HepG2 (cell line): Measurements from ENCODE around the gene VCAM1. TPM values are rescaled to one million over a fixed set of nuclear protein-coding genes. Genes with fewer than 3 reads are reported as not detected.

Experiments used
- ATAC-seq: fragments of 200-7000 bp; cut with Tn5 transposase; 3 replicates; pipeline ENCODE4 v1.9.1; 2020; ENCODE audit warnings: mild to moderate bottlenecking, moderate library complexity
- BruUV-seq: library from RNA; stranded (reverse); fragments of 400-500 nt; replicated peaks from 2 replicates; lab custom pipeline; 2021; lab: Mats Ljungman, UMichigan
- CTCF ChIA-PET: fragments of 300-600 bp; formaldehyde crosslinking; extraction: SDS; loops from one replicate; lab custom pipeline; 2021; ENCODE audit warnings: low total read pairs, inconsistent platforms, low intra/inter-chr PET ratio; lab: Yijun Ruan, JAX
- POLR2A ChIA-PET: fragments of 350-600 bp; sonication (Branson Sonifier 250); formaldehyde crosslinking; loops from one replicate; lab custom pipeline; 2020; ENCODE audit warnings: antibody characterized with exemption, inconsistent platforms; lab: Yijun Ruan, JAX
- DNase-seq: peaks from one replicate; pipeline ENCODE4 v3.0.0-alpha.2; 2015; ENCODE audit warnings: low spot score
- FAIRE-seq: peaks from 3 replicates; lab custom pipeline; 2011; peaks lifted over from hg19 to GRCh38; lab: Jason Lieb, UNC
- H2AFZ ChIP-seq: one replicate; pipeline ENCODE4 v1.6.1; 2011; ENCODE audit warnings: low read length, inconsistent platforms
- H3K27ac ChIP-seq: fragments of 300-600 bp; 3 replicates; pipeline ENCODE4 v1.8.0; 2011; ENCODE audit warnings: mixed run types, mild to moderate bottlenecking, mixed read lengths, low read length, inconsistent platforms; ENCODE audit not compliant: insufficient read depth; ENCODE audit errors: extremely low read length
- H3K27me3 ChIP-seq, 2 experiments: fragments of 200-600 bp in 1 of 2; 2 replicates in 1 of 2; 3 replicates in 1 of 2; pipeline versions ENCODE4 v1.6.0 to v1.8.0; 2011; ENCODE audit warnings: low read length in 2 of 2, mild to moderate bottlenecking in 2 of 2, moderate library complexity in 2 of 2, inconsistent platforms in 1 of 2; ENCODE audit not compliant: insufficient read depth in 2 of 2, control insufficient read depth in 1 of 2
- H3K36me3 ChIP-seq, 2 experiments: fragments of 200-600 bp in 1 of 2; replicated peaks in 1 of 2; 2 replicates in 1 of 2; 3 replicates in 1 of 2; pipeline versions ENCODE4 v1.5.1 to v1.8.0; 2011; ENCODE audit warnings: low read length in 2 of 2, inconsistent platforms in 1 of 2; ENCODE audit not compliant: insufficient read depth in 2 of 2, control insufficient read depth in 1 of 2
- H3K4me1 ChIP-seq: 2 replicates; pipeline ENCODE4 v1.5.1; 2012; ENCODE audit warnings: low read length, inconsistent platforms; ENCODE audit not compliant: insufficient read depth
- H3K4me2 ChIP-seq: 2 replicates; pipeline ENCODE4 v1.6.0; 2011; ENCODE audit warnings: low read depth, low read length, inconsistent platforms
- H3K4me3 ChIP-seq, 3 experiments: fragments of 200-600 bp in 1 of 3; sonication (generic), shearing (Covaris generic) in 1 of 3; replicated peaks in 1 of 3; 2 replicates each; pipeline ENCODE4 v1.5.1; 2011 to 2016; ENCODE audit warnings: low read length in 3 of 3, inconsistent platforms in 2 of 3, low read depth in 2 of 3, mild to moderate bottlenecking in 2 of 3, control low read depth in 1 of 3, mixed read lengths in 1 of 3; ENCODE audit not compliant: insufficient read depth in 1 of 3
- H3K79me2 ChIP-seq: one replicate; pipeline ENCODE4 v1.6.1; 2011; ENCODE audit warnings: low read length, inconsistent platforms; ENCODE audit not compliant: insufficient read depth
- H3K9ac ChIP-seq: 2 replicates; pipeline ENCODE4 v1.6.0; 2011; ENCODE audit warnings: mild to moderate bottlenecking, low read depth, low read length, inconsistent platforms; ENCODE audit not compliant: insufficient read depth
- H3K9me3 ChIP-seq: 2 replicates; pipeline ENCODE4 v1.5.1; 2012; ENCODE audit warnings: mild to moderate bottlenecking, low read length
- H4K20me1 ChIP-seq: 2 replicates; pipeline ENCODE4 v1.6.0; 2011; ENCODE audit warnings: inconsistent platforms, mild to moderate bottlenecking, low read length, moderate library complexity; ENCODE audit not compliant: insufficient read depth
- GTF3A ChIP-seq: sonication (generic); formaldehyde crosslinking; conservative IDR thresholded peaks from 2 replicates; pipeline ENCODE4 v1.4.0; 2020; ENCODE audit warnings: mild to moderate bottlenecking, missing genetic modification reagents
- KDM4B ChIP-seq: sonication (generic); formaldehyde crosslinking; IDR thresholded peaks from 2 replicates; pipeline ENCODE4 v1.4.0; 2020; ENCODE audit warnings: missing genetic modification reagents
- PHF8 ChIP-seq: sonication (generic); formaldehyde crosslinking; IDR thresholded peaks from 2 replicates; pipeline ENCODE4 v1.5.0; 2020; ENCODE audit warnings: missing genetic modification reagents
- PRMT3 ChIP-seq: sonication (generic); formaldehyde crosslinking; IDR thresholded peaks from 2 replicates; pipeline ENCODE4 v1.8.1; 2022; ENCODE audit warnings: low read depth, mild to moderate bottlenecking, moderate library complexity, missing genetic modification reagents, borderline replicate concordance
- SRF ChIP-seq: IDR thresholded peaks from 2 replicates; pipeline ENCODE4 v1.6.1; 2011; ENCODE audit warnings: mild to moderate bottlenecking, low read depth, low read length, moderate library complexity
- ZBTB33 ChIP-seq: sonication (generic); formaldehyde crosslinking; IDR thresholded peaks from 2 replicates; pipeline ENCODE4 v1.4.0; 2020; ENCODE audit warnings: missing genetic modification reagents
- ZBTB44 ChIP-seq: sonication (generic); formaldehyde crosslinking; IDR thresholded peaks from 2 replicates; pipeline ENCODE4 v1.4.0; 2020; ENCODE audit warnings: missing genetic modification reagents
- ZFP90 ChIP-seq: sonication (generic); formaldehyde crosslinking; IDR thresholded peaks from 2 replicates; pipeline ENCODE4 v1.8.0; 2022; ENCODE audit warnings: missing genetic modification reagents, mild to moderate bottlenecking, inconsistent platforms, borderline replicate concordance
- ZNF224 ChIP-seq: sonication (generic); formaldehyde crosslinking; IDR thresholded peaks from 2 replicates; pipeline ENCODE4 v1.5.0; 2020; ENCODE audit warnings: mild to moderate bottlenecking, missing genetic modification reagents
- WGBS: methylation state at CpG from one replicate; pipeline ENCODE4 v1.1.6; 2017; ENCODE audit warnings: low lambda C conversion rate; 5-methylcytosine and 5-hydroxymethylcytosine counted together
- in situ Hi-C: cut with HindIII; loops from 2 replicates; pipeline ENCODE4 v1.10.0; 2017; ENCODE audit warnings: low pct_unique_long_range_greater_than_20kb; ENCODE audit not compliant: extremely low pct_ligation_motif_present
- intact Hi-C: fragments of 100-400 bp; cut with micrococcal nuclease; formaldehyde crosslinking; loops from one replicate; pipeline ENCODE4 v1.10.0; 2022; ENCODE audit not compliant: unreplicated experiment
- polyA plus RNA-seq, 8 experiments: library from polyadenylated mRNA; depleted of rRNA in 3 of 8; stranded (reverse) in 7 of 8; unstranded in 1 of 8; fragments of >200 nt; fragmentation: Illumina TruSeq in 4 of 8; extraction: Trizol in 4 of 8; gene quantifications; 2 replicates each; pipeline versions ENCODE4 v1.2.1 to v1.2.3, GENCODE V29; 2011 to 2016; ENCODE audit warnings: low read depth in 4 of 8, missing spikeins in 1 of 8, mixed read lengths in 1 of 8; ENCODE audit not compliant: insufficient read depth in 1 of 8
- total RNA-seq, 5 experiments: library from RNA; depleted of rRNA; stranded (reverse); fragments of >200 nt; fragmentation: Illumina TruSeq; extraction: Trizol; gene quantifications; 2 replicates each; pipeline ENCODE4 v1.2.3, GENCODE V29; 2016; ENCODE audit warnings: low read depth in 1 of 5

Gene VCAM1
- total and polyA plus RNA-seq, 2 of the 13 experiments (the other 11 are each of a cell fraction or from before 2014, with no cell fraction given) = not detected

- no peak for ATAC-seq
- WGBS = 44% methylated on average over 2 of the region's 2 CpGs
- intact Hi-C loops = no loop called here
These were observed 16.5 kb upstream of the VCAM1 start for GRCh38 chr1:100703052-100703451.

More at GRCh38 chr1:100703052-100703451, 16.5 kb upstream of the VCAM1 start:
- FAIRE-seq = no peak
- no TSS peak for BruUV-seq
- no peak overlapping the region for H3K9ac ChIP-seq
- in situ Hi-C loops = no loop called here
- no peak overlapping the region for H2AFZ ChIP-seq
- no peaks in the 10 kb centered on the region for H3K36me3 ChIP-seq
- H3K79me2 ChIP-seq = no peaks in the 10 kb centered on the region
- no peak overlapping the region for H3K27ac ChIP-seq
- CTCF ChIA-PET = no interaction called here
- H3K27me3 ChIP-seq = no peaks in the 10 kb centered on the region; a peak in 1 of 5 replicates
- POLR2A ChIA-PET = no interaction called here
- no peak for DNase-seq
- H3K9me3 ChIP-seq = no peaks in the 10 kb centered on the region
- TF ChIP-seq ZNF224 = no peak
- TF ChIP-seq PRMT3 (CRISPR knock-in tag) = no peak
- TF ChIP-seq SRF = no peak
- no peak for TF ChIP-seq ZBTB33 (CRISPR knock-in tag)
- no peak for TF ChIP-seq ZBTB44 (CRISPR knock-in tag)
- TF ChIP-seq KDM4B (CRISPR knock-in tag) = no peak
- TF ChIP-seq ZFP90 (CRISPR knock-in tag) = no peak
- no peak for TF ChIP-seq PHF8 (CRISPR knock-in tag)
- no peak for TF ChIP-seq GTF3A (CRISPR knock-in tag)
- TF ChIP-seq, all 625 proteins: peak for 0
- H3K4me1 ChIP-seq = no peaks in the 10 kb centered on the region
- no peak overlapping the region for H3K4me3 ChIP-seq
- H4K20me1 ChIP-seq = no peaks in the 10 kb centered on the region
- no peak overlapping the region for H3K4me2 ChIP-seq
